Adipocyte (in vitro differentiated cells): Measurements from ENCODE around the gene SYCP3.
A peak's percentile ranks its signal among the peaks of the same experiment; 100 is the strongest.

Experiments used
- DNase-seq: peaks from one replicate; pipeline ENCODE4 v3.0.0-alpha.2; 2015; ENCODE audit warnings: low read depth
- H3K27me3 ChIP-seq: replicated peaks from 2 replicates; pipeline ENCODE4 v1.7.0; 2013; ENCODE audit warnings: mild to moderate bottlenecking, low read length, moderate library complexity; ENCODE audit not compliant: control insufficient read depth, insufficient read depth
- H3K36me3 ChIP-seq: 2 replicates; pipeline ENCODE4 v1.7.0; 2013; ENCODE audit warnings: low read length, mild to moderate bottlenecking, moderate library complexity; ENCODE audit not compliant: control insufficient read depth, insufficient read depth, severe bottlenecking
- H3K4me1 ChIP-seq: 2 replicates; pipeline ENCODE4 v1.7.0; 2013; ENCODE audit warnings: mild to moderate bottlenecking, low read length, moderate library complexity; ENCODE audit not compliant: control insufficient read depth, insufficient read depth
- H3K4me3 ChIP-seq: 2 replicates; pipeline ENCODE4 v1.7.0; 2013; ENCODE audit warnings: mild to moderate bottlenecking, low read length, moderate library complexity
- H3K9ac ChIP-seq: 2 replicates; pipeline ENCODE4 v1.7.0; 2013; ENCODE audit warnings: mild to moderate bottlenecking, low read length, moderate library complexity
- H3K9me3 ChIP-seq: 2 replicates; pipeline ENCODE4 v1.7.0; 2013; ENCODE audit warnings: mild to moderate bottlenecking, low read length, moderate library complexity; ENCODE audit not compliant: control insufficient read depth

SYCP3 gene

DNA sequence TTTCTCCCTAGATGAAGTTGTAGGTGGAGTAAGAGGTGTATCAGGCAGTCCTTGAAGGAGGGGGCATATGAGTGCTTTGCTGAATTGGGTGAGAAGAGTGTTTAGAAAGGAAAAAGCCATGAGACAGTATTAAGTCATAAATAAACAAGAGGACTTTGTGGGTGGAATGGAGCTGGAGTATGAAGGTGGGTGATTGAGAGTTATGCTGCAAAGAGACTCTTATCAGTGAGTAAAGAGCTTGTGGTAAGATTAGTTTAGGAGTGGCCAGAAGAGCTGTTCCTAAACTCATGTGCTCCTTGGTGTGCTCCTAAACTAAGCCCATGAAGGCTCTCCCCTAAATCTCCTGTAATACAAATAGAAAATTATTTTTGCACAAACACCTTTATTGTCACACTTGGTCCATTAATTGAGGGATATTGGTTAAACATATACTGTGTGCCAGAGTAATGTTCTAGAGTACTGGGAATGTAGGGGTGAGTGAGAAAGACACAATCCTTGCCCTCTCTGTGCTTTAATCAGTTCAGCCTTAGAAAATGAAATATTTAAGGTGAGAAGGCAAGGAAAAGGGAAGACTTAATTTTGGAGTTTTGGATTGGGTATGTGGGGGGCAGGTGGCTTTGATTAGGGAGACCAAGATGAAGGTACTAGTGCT is 32.0 kb downstream of the SYCP3 start:
- H3K9ac ChIP-seq, result no peak overlapping the region
- H3K4me1 ChIP-seq, result peaks cover 5% of the 10 kb centered on the region
- no peak for DNase-seq
- H3K36me3 ChIP-seq, result no peaks in the 10 kb centered on the region
- H3K9me3 ChIP-seq, result no peaks in the 10 kb centered on the region
- no peak overlapping the region for H3K4me3 ChIP-seq
- no peaks in the 10 kb centered on the region for H3K27me3 ChIP-seq

DNA sequence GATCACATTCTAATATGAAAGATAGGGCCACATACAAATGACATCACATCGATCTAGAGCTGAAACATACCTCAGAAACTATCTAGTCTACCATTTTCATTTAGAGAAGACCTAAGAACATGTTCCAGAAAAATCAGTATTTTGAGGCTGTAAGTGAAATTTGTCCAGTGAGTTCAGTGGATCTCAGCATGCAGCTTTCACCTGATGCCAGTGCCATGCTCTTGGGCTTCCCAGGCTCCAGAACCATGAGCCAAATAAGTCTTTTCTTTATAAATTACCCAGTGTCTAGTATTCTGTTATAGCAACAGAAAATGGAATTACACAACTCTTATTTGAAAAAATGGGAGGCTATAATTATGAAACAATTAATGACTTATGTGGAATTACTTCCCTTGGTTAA is 32.9 kb downstream of the SYCP3 start:
- no peak overlapping the region for H3K4me3 ChIP-seq
- H3K9ac ChIP-seq, result no peak overlapping the region
- H3K27me3 ChIP-seq, result no peaks in the 10 kb centered on the region
- no peaks in the 10 kb centered on the region for H3K9me3 ChIP-seq
- peaks cover 5% of the 10 kb centered on the region for H3K4me1 ChIP-seq
- no peaks in the 10 kb centered on the region for H3K36me3 ChIP-seq
- DNase-seq, result no peak

DNA sequence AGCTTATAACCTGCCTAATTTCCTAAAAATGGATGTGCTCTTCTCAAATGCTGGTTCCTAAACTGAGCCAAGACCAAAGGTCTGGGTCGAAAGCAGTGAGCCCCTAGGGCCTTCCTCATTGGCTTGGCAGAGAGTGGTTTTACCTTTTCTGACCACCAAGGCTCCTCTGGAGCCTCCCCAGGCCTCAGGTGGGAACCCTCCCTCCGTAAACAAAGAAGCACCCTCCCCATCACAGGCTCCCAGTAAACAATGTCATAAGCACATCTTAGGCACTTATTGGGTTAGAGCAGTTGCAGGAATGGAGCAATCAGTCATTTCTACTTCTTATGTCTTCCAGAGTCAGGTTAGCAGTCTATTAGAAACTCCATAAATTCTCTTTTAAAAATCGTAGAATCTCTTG is 35.8 kb downstream of the SYCP3 start:
- H3K27me3 ChIP-seq, result no peaks in the 10 kb centered on the region
- no peaks in the 10 kb centered on the region for H3K9me3 ChIP-seq
- no peak for DNase-seq
- peaks cover 20% of the 10 kb centered on the region for H3K4me1 ChIP-seq
- no peak overlapping the region for H3K9ac ChIP-seq
- no peaks in the 10 kb centered on the region for H3K36me3 ChIP-seq
- H3K4me3 ChIP-seq, result no peak overlapping the region

DNA sequence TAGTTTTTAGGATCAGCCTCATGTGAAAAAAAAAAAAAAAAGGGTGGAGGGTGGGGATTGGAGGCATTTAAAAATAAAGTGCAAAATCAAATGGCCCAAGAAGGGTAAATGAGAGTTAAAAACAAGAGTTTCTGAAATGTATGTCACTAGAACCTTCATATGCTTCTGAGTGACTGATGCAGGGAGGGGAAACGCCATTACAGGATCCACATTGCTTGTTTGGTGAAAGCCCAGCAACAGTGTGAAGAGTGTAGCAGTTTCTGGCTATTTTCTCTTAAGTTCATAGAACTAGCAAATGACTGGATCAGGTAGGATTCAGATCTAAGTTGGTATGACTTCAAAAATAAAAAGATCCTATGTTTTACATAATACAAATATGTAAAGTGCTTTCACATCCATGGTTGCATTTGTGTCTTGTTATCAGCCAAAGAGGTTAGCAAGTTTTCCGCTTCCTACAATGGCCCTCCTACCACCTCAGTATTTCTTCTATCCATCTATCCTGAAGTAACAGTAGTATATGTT is 38.9 kb downstream of the SYCP3 start:
- peaks cover 35% of the 10 kb centered on the region for H3K4me1 ChIP-seq

DNA sequence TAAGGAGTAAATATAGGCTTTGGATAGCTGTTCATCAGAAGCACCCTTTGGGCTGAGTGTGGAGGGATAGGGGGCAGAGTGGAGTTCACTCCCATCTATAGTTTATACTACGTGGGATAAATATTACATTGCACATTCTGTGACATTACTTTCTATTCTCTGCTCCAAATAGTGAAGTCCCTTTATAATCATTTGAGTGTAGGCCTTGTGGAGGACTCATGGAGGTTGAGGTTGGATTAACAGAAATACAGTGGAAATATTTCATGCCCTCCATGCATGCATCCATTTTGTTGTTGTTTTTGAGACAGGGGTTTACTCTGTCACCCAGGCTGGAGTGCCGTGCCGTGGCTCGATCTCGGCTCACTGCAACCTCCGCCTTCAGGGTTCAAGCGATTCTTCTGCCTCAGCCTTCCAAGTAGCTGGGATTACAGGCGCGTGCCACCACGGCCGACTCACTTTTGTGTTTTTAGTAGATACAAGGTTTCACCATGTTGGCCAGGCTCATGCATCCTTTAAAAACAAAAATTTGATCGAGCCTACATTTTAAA is 40.4 kb downstream of the SYCP3 start:
- Histone ChIP-seq H3K4me3 (peak overlapping the region; percentile 85), H3K9ac (peak overlapping the region; percentile 93), H3K36me3 (no peaks in the 10 kb centered on the region), H3K27me3 (no peaks in the 10 kb centered on the region), H3K4me1 (peaks cover 35% of the 10 kb centered on the region), H3K9me3 (no peaks in the 10 kb centered on the region)
- peak; percentile 38 for DNase-seq

More for the DNA sequence above, 38.9 kb downstream of the SYCP3 start:
- no peak overlapping the region for H3K4me3 ChIP-seq
- DNase-seq, result no peak
- no peaks in the 10 kb centered on the region for H3K27me3 ChIP-seq
- H3K9me3 ChIP-seq, result no peaks in the 10 kb centered on the region
- H3K36me3 ChIP-seq, result no peaks in the 10 kb centered on the region
- H3K9ac ChIP-seq, result no peak overlapping the region

DNA sequence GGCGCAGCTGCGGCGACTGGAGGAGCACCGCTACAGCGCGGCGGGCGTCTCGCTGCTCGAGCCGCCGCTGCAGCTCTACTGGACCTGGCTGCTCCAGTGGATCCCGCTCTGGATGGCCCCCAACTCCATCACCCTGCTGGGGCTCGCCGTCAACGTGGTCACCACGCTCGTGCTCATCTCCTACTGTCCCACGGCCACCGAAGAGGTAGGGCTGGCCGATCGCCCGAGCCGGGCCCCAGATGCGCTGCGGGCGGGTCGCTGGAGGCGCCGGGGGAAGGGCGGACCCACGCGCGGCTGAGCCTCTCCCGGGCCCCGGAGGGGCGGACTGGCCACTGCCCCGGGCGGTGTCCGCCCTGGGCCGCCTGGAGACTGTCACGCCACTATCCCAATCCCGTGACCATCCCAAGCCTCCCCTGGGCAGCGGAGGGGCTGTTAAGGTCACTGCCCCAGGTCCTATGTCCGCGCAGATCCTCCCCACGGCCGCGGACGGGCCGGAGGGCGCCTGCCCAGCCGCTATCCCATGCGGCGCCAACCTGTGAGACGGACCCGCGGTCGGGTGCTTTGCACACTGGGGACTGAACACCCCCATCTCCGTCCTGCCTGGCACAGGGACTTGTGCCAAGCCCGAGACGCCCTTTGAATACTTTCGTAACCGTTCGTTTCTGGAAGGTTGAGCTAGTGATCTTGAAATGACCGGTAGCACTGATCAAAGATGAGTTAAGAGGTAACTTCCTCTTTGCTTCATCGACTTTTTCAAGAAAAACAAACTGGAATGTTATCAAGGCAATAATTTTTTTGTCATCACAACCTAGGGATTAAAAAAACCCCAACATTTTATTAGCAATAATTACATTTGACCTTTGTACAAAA is 41.1 kb downstream of the SYCP3 start:
- Histone ChIP-seq H3K4me1 (peaks cover 35% of the 10 kb centered on the region), H3K4me3 (peak overlapping the region; percentile 85), H3K9ac (peak overlapping the region; percentile 93), H3K27me3 (no peaks in the 10 kb centered on the region), H3K9me3 (no peaks in the 10 kb centered on the region), H3K36me3 (no peaks in the 10 kb centered on the region)
- peak; percentile 67 for DNase-seq

DNA sequence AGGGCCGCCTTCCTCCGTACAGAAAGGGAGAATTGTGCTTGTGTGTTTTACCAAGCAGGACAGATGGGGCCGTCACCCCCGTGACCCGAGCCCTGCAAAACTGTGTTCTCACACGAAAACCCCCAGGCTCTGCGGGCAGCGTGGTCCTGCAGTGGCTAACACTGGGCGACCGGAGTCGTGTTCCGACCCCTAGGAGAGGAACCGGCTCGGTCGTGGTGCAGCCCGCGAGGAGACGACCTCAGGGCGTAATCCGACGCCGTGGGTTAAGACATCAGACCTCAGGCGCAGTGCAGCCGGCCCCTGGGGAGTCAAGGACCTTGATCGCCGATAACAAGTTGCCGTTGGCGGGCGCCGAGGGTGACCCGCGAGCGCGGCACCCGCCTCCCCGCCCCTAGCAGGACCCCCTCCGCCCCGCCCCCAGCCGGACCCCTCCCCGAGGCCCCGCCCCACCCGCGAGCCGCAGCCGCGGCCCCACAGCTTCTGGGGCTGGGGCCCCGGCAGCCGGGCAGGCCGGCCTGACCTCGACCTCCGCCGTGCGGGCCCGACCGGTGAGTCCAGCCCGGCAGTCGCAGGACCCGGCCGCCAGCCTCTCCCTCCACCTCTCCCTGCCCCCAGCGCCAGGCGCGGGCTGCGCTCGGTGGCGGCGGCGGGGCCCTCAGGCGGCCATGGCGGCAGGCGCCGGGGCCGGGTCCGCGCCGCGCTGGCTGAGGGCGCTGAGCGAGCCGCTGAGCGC is 41.9 kb downstream of the SYCP3 start, which contains the start of gene CHPT1:
TSS of gene CHPT1 (plus strand) at position 444 of the 733 bp plus-strand sequence. CDS start at position 666, 222 bp downstream.
- Histone ChIP-seq H3K4me1 (peaks cover 31% of the 10 kb centered on the region), H3K9me3 (no peaks in the 10 kb centered on the region), H3K36me3 (no peaks in the 10 kb centered on the region), H3K27me3 (no peaks in the 10 kb centered on the region), H3K4me3 (peak within 1 kb of the TSS; percentile 85), H3K9ac (peak within 1 kb of the TSS; percentile 93)
- peak; percentile 74 for DNase-seq

DNA sequence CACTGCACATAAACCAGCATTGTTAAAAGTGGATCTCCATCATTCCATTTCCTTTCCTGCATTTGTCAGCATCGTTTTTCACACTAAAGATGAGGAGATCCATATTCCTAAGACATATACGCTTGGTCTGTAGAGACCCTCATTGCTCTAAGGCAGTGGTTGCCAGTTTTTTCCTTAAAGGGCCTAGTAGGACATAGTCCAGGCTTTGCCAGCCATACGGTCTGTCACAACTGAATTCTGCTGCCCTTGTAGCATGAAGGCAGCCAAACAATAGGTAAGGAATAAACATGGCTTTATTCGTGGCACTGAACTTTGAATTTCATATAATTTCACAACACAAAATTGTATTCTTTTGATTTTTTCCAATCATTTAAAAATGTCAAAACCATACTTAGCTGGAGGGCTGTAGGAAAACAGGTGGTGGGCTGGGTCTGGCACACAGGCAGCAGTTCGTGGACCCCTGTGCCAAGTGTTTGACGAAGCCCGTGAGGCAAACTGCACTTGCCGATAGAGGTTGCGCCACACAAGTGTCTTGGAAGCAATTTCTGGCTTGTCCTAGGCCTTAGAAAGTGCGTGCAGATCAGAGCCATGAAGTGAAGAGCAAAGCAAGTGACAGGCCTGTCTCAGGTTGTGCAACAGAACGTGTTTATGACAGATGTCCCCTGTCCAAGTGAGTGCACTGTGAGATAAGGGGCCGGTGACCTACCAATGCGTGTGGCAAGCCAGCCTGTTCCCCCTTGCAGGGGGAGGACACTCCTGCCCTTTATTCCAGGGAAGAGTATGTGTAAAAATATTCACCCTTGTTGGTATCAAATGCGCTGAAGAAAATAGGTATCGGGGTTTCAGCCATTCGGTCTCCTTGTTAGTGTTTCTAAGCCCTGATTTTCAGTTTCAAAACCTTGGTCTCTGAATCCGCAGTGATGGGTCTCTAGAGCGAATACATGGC is 42.7 kb downstream of the SYCP3 start:
- Histone ChIP-seq H3K9me3 (no peaks in the 10 kb centered on the region), H3K9ac (peak overlapping the region; percentile 93), H3K4me1 (peaks cover 31% of the 10 kb centered on the region), H3K27me3 (no peaks in the 10 kb centered on the region), H3K4me3 (peak overlapping the region; percentile 85), H3K36me3 (no peaks in the 10 kb centered on the region)
- DNase-seq, result peak; percentile 6

DNA sequence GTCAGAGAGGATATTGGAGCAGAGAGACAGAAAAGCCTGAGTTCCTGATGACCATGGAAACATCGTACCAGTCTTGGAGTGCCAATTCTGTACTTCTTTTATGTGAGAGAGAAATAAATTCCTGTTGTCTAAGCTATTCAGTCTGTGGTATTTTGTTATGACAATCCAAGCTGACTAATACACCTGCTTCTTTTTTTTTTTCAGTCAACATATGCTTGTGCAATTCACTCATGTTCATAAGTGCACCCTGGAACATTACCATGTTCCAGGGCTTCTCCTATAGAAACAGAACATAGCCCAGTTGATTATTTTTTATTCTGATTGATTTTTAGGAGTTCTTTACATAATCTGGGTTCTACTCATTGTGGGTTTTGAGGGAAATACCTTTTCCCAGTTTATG is 43.6 kb downstream of the SYCP3 start:
- Histone ChIP-seq H3K4me3 (no peak overlapping the region), H3K9ac (no peak overlapping the region), H3K4me1 (peaks cover 31% of the 10 kb centered on the region), H3K36me3 (no peaks in the 10 kb centered on the region), H3K9me3 (no peaks in the 10 kb centered on the region), H3K27me3 (no peaks in the 10 kb centered on the region)
- DNase-seq, result no peak

DNA sequence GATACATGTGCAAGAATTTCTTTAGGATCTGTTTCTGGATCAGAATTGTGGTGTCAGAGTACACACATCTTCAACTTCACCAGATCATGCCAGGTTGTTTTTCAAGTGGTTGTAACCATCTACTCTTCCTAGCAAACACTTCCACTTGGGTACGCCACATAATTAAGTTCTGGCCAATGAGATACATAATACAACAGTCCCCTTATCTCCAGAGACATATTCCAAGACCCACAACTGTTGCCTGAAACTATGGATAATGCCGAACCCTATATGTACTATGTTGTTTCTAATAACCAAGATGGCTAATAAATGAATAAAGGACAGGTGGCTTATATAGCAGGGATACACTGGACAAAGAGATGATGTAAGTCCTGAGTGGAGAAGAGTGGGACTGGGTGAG is 44.3 kb downstream of the SYCP3 start:
- DNase-seq, result no peak
- no peaks in the 10 kb centered on the region for H3K27me3 ChIP-seq

More for the DNA sequence above, 44.3 kb downstream of the SYCP3 start:
- Histone ChIP-seq H3K4me1 (peaks cover 31% of the 10 kb centered on the region), H3K9ac (no peak overlapping the region), H3K36me3 (no peaks in the 10 kb centered on the region), H3K9me3 (no peaks in the 10 kb centered on the region), H3K4me3 (no peak overlapping the region)
